ENCODE data around the gene MARK2.

The MARK2 gene

GRCh38 chr11:63929616-63930015, 90.7 kb downstream of the MARK2 start:
- DNase-seq (ENCODE audit: low read depth), result no peak

GRCh38 chr11:63931045-63931444, 92.1 kb downstream of the MARK2 start:
- DNase-seq (ENCODE audit: low read depth), result no peak

- DNase-seq (ENCODE audit: low read depth), result no peak
Measured at GRCh38 chr11:63931876-63932275, 93.0 kb downstream of the MARK2 start.

GRCh38 chr11:63933459-63933858, 94.5 kb downstream of the MARK2 start:
- no peak for DNase-seq (ENCODE audit: low read depth)

GRCh38 chr11:63937713-63938478, 99.0 kb downstream of the MARK2 start:
- DNase-seq (ENCODE audit: low read depth), result no peak

- DNase-seq (ENCODE audit: low read depth), result peak; percentile 96
Measured at GRCh38 chr11:63938479-63939396, 99.8 kb downstream of the MARK2 start, which contains the start of gene NAA40. Gene NAA40 (plus strand): TSS chr11:63939002. CDS start chr11:63939097, 95 bp downstream.

GRCh38 chr11:63939397-63939891, 100.5 kb downstream of the MARK2 start:
- peak; percentile 39 for DNase-seq (ENCODE audit: low read depth)

- no peak for DNase-seq (ENCODE audit: low read depth)
Measured at GRCh38 chr11:63940786-63941185, 101.9 kb downstream of the MARK2 start.

GRCh38 chr11:63941901-63942300, 103.0 kb downstream of the MARK2 start:
- DNase-seq (ENCODE audit: low read depth), result no peak

GRCh38 chr11:63942803-63943202, 103.9 kb downstream of the MARK2 start:
- no peak for DNase-seq (ENCODE audit: low read depth)

- DNase-seq (ENCODE audit: low read depth), result peak; percentile 29
Measured at GRCh38 chr11:63944987-63945386, 106.1 kb downstream of the MARK2 start.

- peak; percentile 80 for DNase-seq (ENCODE audit: low read depth)
Measured at GRCh38 chr11:63945477-63946163, 106.7 kb downstream of the MARK2 start.

- no peak for DNase-seq (ENCODE audit: low read depth)
Measured at GRCh38 chr11:63951779-63952536, 113.0 kb downstream of the MARK2 start.

GRCh38 chr11:63952570-63952969, 113.7 kb downstream of the MARK2 start:
- no peak for DNase-seq (ENCODE audit: low read depth)

GRCh38 chr11:63958008-63958407, 119.1 kb downstream of the MARK2 start:
- no peak for DNase-seq (ENCODE audit: low read depth)
